HepG2 (cell line): ENCODE results near the gene WNT4. TPM values are rescaled to one million over a fixed set of nuclear protein-coding genes. Genes with fewer than 3 reads are reported as not detected.

Source experiments
- ATAC-seq: fragments of 200-7000 bp; cut with Tn5 transposase; 3 replicates; pipeline ENCODE4 v1.9.1; 2020; ENCODE audit warnings: mild to moderate bottlenecking, moderate library complexity
- BruUV-seq: library from RNA; stranded (reverse); fragments of 400-500 nt; replicated peaks from 2 replicates; lab custom pipeline; 2021; lab: Mats Ljungman, UMichigan
- CTCF ChIA-PET: fragments of 300-600 bp; formaldehyde crosslinking; extraction: SDS; loops from one replicate; lab custom pipeline; 2021; ENCODE audit warnings: low total read pairs, inconsistent platforms, low intra/inter-chr PET ratio; lab: Yijun Ruan, JAX
- POLR2A ChIA-PET: fragments of 350-600 bp; sonication (Branson Sonifier 250); formaldehyde crosslinking; loops from one replicate; lab custom pipeline; 2020; ENCODE audit warnings: antibody characterized with exemption, inconsistent platforms; lab: Yijun Ruan, JAX
- DNase-seq: peaks from one replicate; pipeline ENCODE4 v3.0.0-alpha.2; 2015; ENCODE audit warnings: low spot score
- FAIRE-seq: peaks from 3 replicates; lab custom pipeline; 2011; peaks lifted over from hg19 to GRCh38; lab: Jason Lieb, UNC
- H2AFZ ChIP-seq: one replicate; pipeline ENCODE4 v1.6.1; 2011; ENCODE audit warnings: low read length, inconsistent platforms
- H3K27ac ChIP-seq: fragments of 300-600 bp; 3 replicates; pipeline ENCODE4 v1.8.0; 2011; ENCODE audit warnings: mixed run types, mild to moderate bottlenecking, mixed read lengths, low read length, inconsistent platforms; ENCODE audit not compliant: insufficient read depth; ENCODE audit errors: extremely low read length
- H3K27me3 ChIP-seq, 2 experiments: fragments of 200-600 bp in 1 of 2; 2 replicates in 1 of 2; 3 replicates in 1 of 2; pipeline versions ENCODE4 v1.6.0 to v1.8.0; 2011; ENCODE audit warnings: low read length in 2 of 2, mild to moderate bottlenecking in 2 of 2, moderate library complexity in 2 of 2, inconsistent platforms in 1 of 2; ENCODE audit not compliant: insufficient read depth in 2 of 2, control insufficient read depth in 1 of 2
- H3K36me3 ChIP-seq, 2 experiments: fragments of 200-600 bp in 1 of 2; replicated peaks in 1 of 2; 2 replicates in 1 of 2; 3 replicates in 1 of 2; pipeline versions ENCODE4 v1.5.1 to v1.8.0; 2011; ENCODE audit warnings: low read length in 2 of 2, inconsistent platforms in 1 of 2; ENCODE audit not compliant: insufficient read depth in 2 of 2, control insufficient read depth in 1 of 2
- H3K4me1 ChIP-seq: 2 replicates; pipeline ENCODE4 v1.5.1; 2012; ENCODE audit warnings: low read length, inconsistent platforms; ENCODE audit not compliant: insufficient read depth
- H3K4me2 ChIP-seq: 2 replicates; pipeline ENCODE4 v1.6.0; 2011; ENCODE audit warnings: low read depth, low read length, inconsistent platforms
- H3K4me3 ChIP-seq, 3 experiments: fragments of 200-600 bp in 1 of 3; sonication (generic), shearing (Covaris generic) in 1 of 3; replicated peaks in 1 of 3; 2 replicates each; pipeline ENCODE4 v1.5.1; 2011 to 2016; ENCODE audit warnings: low read length in 3 of 3, inconsistent platforms in 2 of 3, low read depth in 2 of 3, mild to moderate bottlenecking in 2 of 3, control low read depth in 1 of 3, mixed read lengths in 1 of 3; ENCODE audit not compliant: insufficient read depth in 1 of 3
- H3K79me2 ChIP-seq: one replicate; pipeline ENCODE4 v1.6.1; 2011; ENCODE audit warnings: low read length, inconsistent platforms; ENCODE audit not compliant: insufficient read depth
- H3K9ac ChIP-seq: 2 replicates; pipeline ENCODE4 v1.6.0; 2011; ENCODE audit warnings: mild to moderate bottlenecking, low read depth, low read length, inconsistent platforms; ENCODE audit not compliant: insufficient read depth
- H3K9me3 ChIP-seq: 2 replicates; pipeline ENCODE4 v1.5.1; 2012; ENCODE audit warnings: mild to moderate bottlenecking, low read length
- H4K20me1 ChIP-seq: 2 replicates; pipeline ENCODE4 v1.6.0; 2011; ENCODE audit warnings: inconsistent platforms, mild to moderate bottlenecking, low read length, moderate library complexity; ENCODE audit not compliant: insufficient read depth
- BRF2 ChIP-seq: sonication (generic); formaldehyde crosslinking; IDR thresholded peaks from 2 replicates; pipeline ENCODE4 v1.8.1; 2022; ENCODE audit warnings: mild to moderate bottlenecking, missing genetic modification reagents
- HHEX ChIP-seq: IDR thresholded peaks from 2 replicates; pipeline ENCODE4 v1.6.1; 2016; ENCODE audit warnings: control low read depth
- KAT7 ChIP-seq: IDR thresholded peaks from 2 replicates; pipeline ENCODE4 v1.6.1; 2018; ENCODE audit warnings: borderline replicate concordance, missing compliant biosample characterization
- MXI1 ChIP-seq: IDR thresholded peaks from 3 replicates; pipeline ENCODE4 v1.6.1; 2012; ENCODE audit warnings: low read depth, low read length, inconsistent platforms, borderline replicate concordance
- SMARCC2 ChIP-seq: fragments of 450-650 bp; IDR thresholded peaks from 2 replicates; pipeline ENCODE4 v1.6.1; 2017; ENCODE audit warnings: antibody characterized with exemption, mild to moderate bottlenecking
- TCF12 ChIP-seq, 2 experiments: fragments of 450-650 bp in 1 of 2; sonication (generic) in 1 of 2; formaldehyde crosslinking in 1 of 2; IDR thresholded peaks; 2 replicates each; pipeline versions ENCODE4 v1.6.1 to v1.8.0; 2017 to 2022; ENCODE audit warnings: antibody characterized with exemption in 1 of 2, mild to moderate bottlenecking in 1 of 2, missing genetic modification reagents in 1 of 2, moderate library complexity in 1 of 2
- ZFP90 ChIP-seq: sonication (generic); formaldehyde crosslinking; IDR thresholded peaks from 2 replicates; pipeline ENCODE4 v1.8.0; 2022; ENCODE audit warnings: missing genetic modification reagents, mild to moderate bottlenecking, inconsistent platforms, borderline replicate concordance
- ZNF552 ChIP-seq: sonication (generic); formaldehyde crosslinking; IDR thresholded peaks from 2 replicates; pipeline ENCODE4 v1.9.0; 2022; ENCODE audit warnings: missing genetic modification reagents, mild to moderate bottlenecking, borderline replicate concordance
- ZNF564 ChIP-seq: sonication (generic); formaldehyde crosslinking; IDR thresholded peaks from 2 replicates; pipeline ENCODE4 v1.8.1; 2023; ENCODE audit warnings: mild to moderate bottlenecking, missing genetic modification reagents
- ZNF570 ChIP-seq: sonication (generic); formaldehyde crosslinking; IDR thresholded peaks from 2 replicates; pipeline ENCODE4 v1.4.0; 2020; ENCODE audit warnings: mild to moderate bottlenecking, missing genetic modification reagents, borderline replicate concordance
- WGBS: methylation state at CpG from one replicate; pipeline ENCODE4 v1.1.6; 2017; ENCODE audit warnings: low lambda C conversion rate; 5-methylcytosine and 5-hydroxymethylcytosine counted together
- in situ Hi-C: cut with HindIII; loops from 2 replicates; pipeline ENCODE4 v1.10.0; 2017; ENCODE audit warnings: low pct_unique_long_range_greater_than_20kb; ENCODE audit not compliant: extremely low pct_ligation_motif_present
- intact Hi-C: fragments of 100-400 bp; cut with micrococcal nuclease; formaldehyde crosslinking; loops from one replicate; pipeline ENCODE4 v1.10.0; 2022; ENCODE audit not compliant: unreplicated experiment
- polyA plus RNA-seq, 8 experiments: library from polyadenylated mRNA; depleted of rRNA in 3 of 8; stranded (reverse) in 7 of 8; unstranded in 1 of 8; fragments of >200 nt; fragmentation: Illumina TruSeq in 4 of 8; extraction: Trizol in 4 of 8; gene quantifications; 2 replicates each; pipeline versions ENCODE4 v1.2.1 to v1.2.3, GENCODE V29; 2011 to 2016; ENCODE audit warnings: low read depth in 4 of 8, missing spikeins in 1 of 8, mixed read lengths in 1 of 8; ENCODE audit not compliant: insufficient read depth in 1 of 8
- total RNA-seq, 5 experiments: library from RNA; depleted of rRNA; stranded (reverse); fragments of >200 nt; fragmentation: Illumina TruSeq; extraction: Trizol; gene quantifications; 2 replicates each; pipeline ENCODE4 v1.2.3, GENCODE V29; 2016; ENCODE audit warnings: low read depth in 1 of 5

Gene WNT4
- total and polyA plus RNA-seq, 2 of the 13 experiments (the other 11 are each of a cell fraction or from before 2014, with no cell fraction given) = not detected

GRCh38 chr1:22096036-22096435, 46.9 kb downstream of the WNT4 start:
- FAIRE-seq (no peak), ATAC-seq (no peak), DNase-seq (no peak)
- Histone ChIP-seq H3K79me2 (peaks cover under 1% of the 10 kb centered on the region), H3K4me1 (no peaks in the 10 kb centered on the region), H3K4me3 (no peak overlapping the region), H3K27me3 (no peaks in the 10 kb centered on the region), H3K9ac (no peak overlapping the region), H3K36me3 (peaks cover 20 to 61% of the 10 kb centered on the region in 2 experiments), H3K9me3 (no peaks in the 10 kb centered on the region), H4K20me1 (peaks cover 9% of the 10 kb centered on the region), H3K27ac (no peak overlapping the region), H2AFZ (no peak overlapping the region), H3K4me2 (no peak overlapping the region)
- intact Hi-C loops = no loop called here
- CTCF ChIA-PET = no interaction called here
- TF ChIP-seq ZNF564 (CRISPR knock-in tag) (no peak), ZNF552 (CRISPR knock-in tag) (no peak), ZFP90 (CRISPR knock-in tag) (no peak), KAT7 (no peak), MXI1 (no peak), TCF12 (IDR thresholded peaks at IDR 0.05) (no peak), TCF12 (CRISPR knock-in tag; IDR thresholded peaks at IDR 0.05) (no peak), HHEX (no peak), ZNF570 (CRISPR knock-in tag) (no peak), SMARCC2 (no peak)
- POLR2A ChIA-PET = no interaction called here
- 98% methylated on average over 5 of the region's 5 CpGs for WGBS
- BruUV-seq = no TSS peak
- in situ Hi-C loops = no loop called here

- ATAC-seq = no peak
- intact Hi-C loops = no loop called here
These were observed 49.4 kb downstream of the WNT4 start for GRCh38 chr1:22093513-22093912.

More at GRCh38 chr1:22093513-22093912, 49.4 kb downstream of the WNT4 start:
- no peak overlapping the region for H2AFZ ChIP-seq
- peaks cover 15 to 73% of the 10 kb centered on the region in 2 experiments for H3K36me3 ChIP-seq
- no peak overlapping the region for H3K27ac ChIP-seq
- H3K4me3 ChIP-seq = no peak overlapping the region
- no peak for FAIRE-seq
- CTCF ChIA-PET = no interaction called here
- H3K4me2 ChIP-seq = no peak overlapping the region
- WGBS = 95% methylated on average over 1 of the region's 1 CpG
- H3K9ac ChIP-seq = no peak overlapping the region
- in situ Hi-C loops = no loop called here
- H3K27me3 ChIP-seq = no peaks in the 10 kb centered on the region
- H3K79me2 ChIP-seq = peaks cover 25% of the 10 kb centered on the region
- H3K4me1 ChIP-seq = no peaks in the 10 kb centered on the region
- no peak for TF ChIP-seq BRF2
- TF ChIP-seq, all 625 proteins: peak for 0
- Histone ChIP-seq H4K20me1 (peaks cover 31% of the 10 kb centered on the region), H3K9me3 (no peaks in the 10 kb centered on the region)
- no peak for DNase-seq
- POLR2A ChIA-PET = interaction anchor here (1.5 kb wide), 1 partner anchor 41 kb away, joined by 3 read pairs; the partner anchor contains the start of gene CDC42
- no TSS peak for BruUV-seq
